RPMI7951 (cell line): ENCODE results near the gene PCDH10. TPM values are rescaled to one million over a fixed set of nuclear protein-coding genes. Genes with fewer than 3 reads are reported as not detected.

Source experiments
- DNase-seq: peaks from one replicate; pipeline ENCODE4 v3.0.0-alpha.2; 2012; ENCODE audit warnings: low read depth
- total RNA-seq: library from RNA; depleted of rRNA; stranded (reverse); fragments of >200 nt; shearing (Covaris generic); gene quantifications from 2 replicates; pipeline ENCODE4 v1.2.3, GENCODE V29; 2014

Gene PCDH10
- total RNA-seq, 1 experiment from 2014 or later, result 0.12 TPM

- DNase-seq, result no peak
Observed at GRCh38 chr4:133150486-133151340, 1.6 kb downstream of the PCDH10 start.

DNA sequence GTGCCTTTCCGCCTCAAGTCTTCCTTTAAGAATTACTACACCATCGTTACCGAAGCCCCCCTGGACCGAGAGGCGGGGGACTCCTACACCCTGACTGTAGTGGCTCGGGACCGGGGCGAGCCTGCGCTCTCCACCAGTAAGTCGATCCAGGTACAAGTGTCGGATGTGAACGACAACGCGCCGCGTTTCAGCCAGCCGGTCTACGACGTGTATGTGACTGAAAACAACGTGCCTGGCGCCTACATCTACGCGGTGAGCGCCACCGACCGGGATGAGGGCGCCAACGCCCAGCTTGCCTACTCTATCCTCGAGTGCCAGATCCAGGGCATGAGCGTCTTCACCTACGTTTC lies 2.2 kb downstream of the PCDH10 start:
- no peak for DNase-seq

GRCh38 chr4:133151691-133152329 lies 2.7 kb downstream of the PCDH10 start:
- no peak for DNase-seq

GRCh38 chr4:133152330-133152821 lies 3.3 kb downstream of the PCDH10 start:
- DNase-seq, result no peak

DNA sequence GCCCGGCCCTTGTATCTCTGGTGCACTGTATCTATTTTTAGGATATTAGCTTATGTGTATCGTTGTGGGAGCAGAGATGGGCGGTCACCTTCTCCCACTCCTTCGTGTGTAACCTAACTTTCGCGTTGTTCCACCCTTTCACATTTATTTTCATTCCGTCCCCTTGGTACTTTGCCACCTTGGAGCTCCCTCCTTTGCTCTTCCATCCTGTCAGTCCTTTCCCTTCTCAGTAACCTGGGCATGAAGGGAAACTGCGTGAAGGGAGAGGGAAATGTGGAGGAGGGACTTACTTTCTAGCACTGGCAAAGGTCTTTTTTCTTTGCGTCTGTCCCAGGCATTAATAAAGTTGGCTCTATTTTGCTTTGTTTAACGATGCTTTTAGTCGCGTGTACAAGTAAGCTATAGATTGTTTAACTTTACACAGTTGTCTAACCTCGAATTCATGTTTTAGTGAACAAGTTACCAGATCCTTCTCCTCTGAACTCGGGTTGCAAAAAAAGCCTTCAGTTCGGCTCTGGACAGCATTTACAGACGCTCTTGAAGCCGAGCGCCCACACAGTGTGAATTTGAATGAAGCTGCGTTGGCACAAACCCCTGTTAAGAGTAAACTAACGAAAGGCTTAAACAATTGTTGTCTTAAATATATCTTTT lies 3.9 kb downstream of the PCDH10 start:
- DNase-seq, result no peak

DNA sequence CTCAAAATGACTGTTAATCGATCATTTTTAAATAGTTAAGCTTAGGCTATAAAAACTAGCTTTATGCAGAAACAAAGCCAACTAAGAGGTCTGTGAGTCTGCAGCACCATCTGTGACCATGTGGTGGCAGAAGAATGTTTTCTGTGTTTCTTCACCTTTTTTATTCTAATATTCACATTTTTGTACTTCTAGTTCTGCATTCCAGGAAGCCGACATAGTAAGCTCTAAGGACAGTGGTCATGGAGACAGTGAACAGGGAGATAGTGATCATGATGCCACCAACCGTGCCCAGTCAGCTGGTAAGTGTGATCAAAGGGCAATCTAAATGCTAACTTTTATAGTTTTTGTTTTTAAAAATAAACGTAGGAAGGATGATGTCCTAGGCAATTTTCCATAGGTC lies 5.6 kb downstream of the PCDH10 start:
- no peak for DNase-seq

DNA sequence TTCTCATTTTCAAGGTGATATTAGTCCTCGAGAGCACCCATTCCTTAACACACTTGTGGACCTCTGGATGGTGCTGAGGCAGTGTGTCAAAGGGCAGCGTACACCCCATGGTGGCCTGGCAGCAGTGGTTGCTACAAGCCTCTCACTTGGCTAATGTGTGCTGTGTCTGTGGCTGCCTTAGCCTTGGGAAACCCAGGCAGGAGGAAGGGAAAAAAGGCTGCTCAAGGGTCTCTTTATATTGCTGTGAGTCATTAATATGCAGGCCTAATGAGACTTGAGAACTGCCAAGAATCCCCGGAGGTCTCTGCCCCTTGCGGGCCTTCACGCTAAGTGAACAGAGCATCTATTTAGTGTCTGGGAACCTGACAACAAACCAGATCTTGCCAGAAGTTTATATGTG lies 7.0 kb downstream of the PCDH10 start:
- peak; percentile 38 for DNase-seq

GRCh38 chr4:133156556-133156955 lies 7.5 kb downstream of the PCDH10 start:
- DNase-seq, result no peak

- DNase-seq, result no peak
Observed at GRCh38 chr4:133157460-133158160, 8.5 kb downstream of the PCDH10 start.

- DNase-seq, result no peak
Observed at GRCh38 chr4:133160853-133161252, 11.8 kb downstream of the PCDH10 start.

GRCh38 chr4:133161570-133162295 lies 12.6 kb downstream of the PCDH10 start:
- DNase-seq, result no peak

DNA sequence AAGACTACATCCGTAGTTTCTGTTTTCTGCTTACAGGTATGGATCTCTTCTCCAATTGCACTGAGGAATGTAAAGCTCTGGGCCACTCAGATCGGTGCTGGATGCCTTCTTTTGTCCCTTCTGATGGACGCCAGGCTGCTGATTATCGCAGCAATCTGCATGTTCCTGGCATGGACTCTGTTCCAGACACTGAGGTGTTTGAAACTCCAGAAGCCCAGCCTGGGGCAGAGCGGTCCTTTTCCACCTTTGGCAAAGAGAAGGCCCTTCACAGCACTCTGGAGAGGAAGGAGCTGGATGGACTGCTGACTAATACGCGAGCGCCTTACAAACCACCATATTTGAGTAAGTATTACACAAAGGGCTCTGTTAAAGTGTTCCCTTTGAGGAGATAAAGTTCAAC lies 13.8 kb downstream of the PCDH10 start:
- DNase-seq, result no peak

- no peak for DNase-seq
Observed at GRCh38 chr4:133178956-133179355, 29.9 kb downstream of the PCDH10 start.

DNA sequence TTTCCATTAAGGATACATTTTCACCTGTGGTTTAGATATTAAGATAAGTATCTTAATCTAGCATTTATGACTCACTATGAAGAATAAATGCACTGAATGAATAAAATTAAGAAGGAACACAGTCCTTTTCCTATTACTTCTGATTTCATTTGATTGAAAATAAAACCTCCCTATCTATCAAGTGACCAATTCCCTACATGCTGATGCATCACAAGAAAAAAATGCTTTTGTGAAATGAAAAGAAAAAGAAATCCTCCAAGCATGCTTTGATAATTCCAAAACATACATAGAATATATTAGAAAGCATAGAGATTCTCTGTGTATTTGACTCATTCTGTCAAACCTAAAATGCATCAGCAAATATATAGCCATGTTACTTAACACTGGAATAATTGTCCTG lies 37.1 kb downstream of the PCDH10 start:
- DNase-seq, result no peak

GRCh38 chr4:133186845-133187244 lies 37.8 kb downstream of the PCDH10 start:
- DNase-seq, result no peak

GRCh38 chr4:133188433-133189146 lies 39.5 kb downstream of the PCDH10 start:
- DNase-seq, result peak; percentile 15

DNA sequence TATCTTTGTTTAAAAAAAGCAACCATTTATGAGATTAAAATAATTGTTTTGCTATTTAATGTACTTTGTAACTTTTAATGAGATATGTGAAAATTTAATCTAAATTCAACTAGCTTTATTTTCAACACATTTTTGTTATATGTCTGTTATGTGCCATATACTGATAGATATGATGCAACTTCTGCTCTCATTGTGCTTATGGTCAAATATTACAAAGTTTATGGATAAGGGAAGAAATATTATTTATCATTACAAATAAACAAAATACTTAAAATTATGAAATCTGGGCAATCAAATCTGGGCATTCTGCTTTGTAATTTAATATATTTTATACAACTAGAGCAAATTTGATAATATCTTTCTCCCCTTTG lies 40.0 kb downstream of the PCDH10 start:
- DNase-seq, result no peak

GRCh38 chr4:133190098-133190497 lies 41.0 kb downstream of the PCDH10 start:
- peak; percentile 2 for DNase-seq

- no peak for DNase-seq
Observed at GRCh38 chr4:133208694-133209285, 59.7 kb downstream of the PCDH10 start.

GRCh38 chr4:133233922-133234321 lies 84.8 kb downstream of the PCDH10 start:
- no peak for DNase-seq
